CD4-positive, alpha-beta memory T cell (primary cell): ENCODE data around the gene IL18BP. TPM values are rescaled to one million over a fixed set of nuclear protein-coding genes. Genes with fewer than 3 reads are reported as not detected.

ENCODE experiments used
- CTCF ChIA-PET: fragments of 350-600 bp; sonication (Branson Sonifier 250); formaldehyde crosslinking; loops from one replicate; lab custom pipeline; 2021; ENCODE audit warnings: inconsistent platforms; ENCODE audit not compliant: partially characterized antibody; lab: Charles Lee
- POLR2A ChIA-PET: fragments of 350-600 bp; sonication (Branson Sonifier 250); formaldehyde crosslinking; loops from one replicate; lab custom pipeline; 2021; ENCODE audit not compliant: partially characterized antibody; lab: Charles Lee
- DNase-seq, 5 donors: peaks; one replicate each; pipeline versions ENCODE4 v3.0.0 to v3.0.0-alpha.2; 2020 to 2022; ENCODE audit warnings: mixed read lengths in 1 of 5
- H3K27ac ChIP-seq: one replicate; pipeline ENCODE4 v1.7.0; 2013; ENCODE audit warnings: low read depth, low read length
- H3K27me3 ChIP-seq: 2 replicates; pipeline ENCODE4 v1.7.0; 2013; ENCODE audit warnings: mild to moderate bottlenecking, low read length, moderate library complexity; ENCODE audit not compliant: insufficient read depth
- H3K36me3 ChIP-seq: 2 replicates; pipeline ENCODE4 v1.7.0; 2013; ENCODE audit warnings: mild to moderate bottlenecking, low read length, moderate library complexity; ENCODE audit not compliant: insufficient read depth
- H3K4me1 ChIP-seq: 2 replicates; pipeline ENCODE4 v1.7.0; 2013; ENCODE audit warnings: mild to moderate bottlenecking, low read length, moderate library complexity; ENCODE audit not compliant: insufficient read depth
- H3K4me3 ChIP-seq, 2 donors: one replicate each; pipeline ENCODE4 v1.7.0; 2013; ENCODE audit warnings: low read length in 2 of 2, mild to moderate bottlenecking in 1 of 2
- H3K9me3 ChIP-seq, 2 donors: one replicate each; pipeline ENCODE4 v1.7.0; 2013; ENCODE audit warnings: low read length in 2 of 2, control low read depth in 1 of 2; ENCODE audit not compliant: control insufficient read depth in 1 of 2
- H3K27ac Mint-ChIP-seq, 7 donors: one replicate each; pipeline ENCODE4 v1.8.0; 2020 to 2021; ENCODE audit warnings: mixed read lengths in 7 of 7, mild to moderate bottlenecking in 6 of 7, inconsistent platforms in 3 of 7, moderate library complexity in 3 of 7
- H3K27me3 Mint-ChIP-seq, 2 donors: one replicate each; pipeline ENCODE4 v1.8.0; 2020 to 2021; ENCODE audit warnings: mixed read lengths in 2 of 2
- H3K36me3 Mint-ChIP-seq, 2 donors: one replicate each; pipeline ENCODE4 v1.8.0; 2020 to 2021; ENCODE audit warnings: mixed read lengths in 2 of 2, inconsistent platforms in 1 of 2, mild to moderate bottlenecking in 1 of 2
- H3K4me1 Mint-ChIP-seq, 4 donors: one replicate each; pipeline ENCODE4 v1.8.0; 2020 to 2021; ENCODE audit warnings: mixed read lengths in 4 of 4, mild to moderate bottlenecking in 1 of 4
- H3K4me3 Mint-ChIP-seq, 8 donors: one replicate each; pipeline ENCODE4 v1.8.0; 2020 to 2021; ENCODE audit warnings: mixed read lengths in 8 of 8, mild to moderate bottlenecking in 7 of 8, moderate library complexity in 6 of 8, inconsistent platforms in 3 of 8
- H3K9me3 Mint-ChIP-seq, 8 donors: one replicate each; pipeline ENCODE4 v1.8.0; 2020 to 2021; ENCODE audit warnings: mixed read lengths in 8 of 8, mild to moderate bottlenecking in 5 of 8, inconsistent platforms in 3 of 8, moderate library complexity in 1 of 8
- intact Hi-C: fragments of 100-400 bp; cut with micrococcal nuclease; formaldehyde crosslinking; loops from one replicate; pipeline ENCODE4 v1.15.1; 2023
- polyA plus RNA-seq, 2 donors: library from polyadenylated mRNA; unstranded; fragments of 300-500 nt; fragmentation: Illumina TruSeq; gene quantifications; one replicate each; pipeline ENCODE4 v1.2.3, GENCODE V29; 2021
- total RNA-seq, 2 experiments: library from RNA; stranded (reverse); gene quantifications; one replicate each; pipeline ENCODE4 v1.2.3, GENCODE V29; 2021

IL18BP gene
- total and polyA plus RNA-seq, 4 experiments from 2014 or later = 13.8 to 26.2 (median 20.6) TPM

GRCh38 chr11:72015511-72016061 is 16.9 kb downstream of the IL18BP start:
- no peaks in the 10 kb centered on the region for H3K27me3 Mint-ChIP-seq
- no peak overlapping the region for H3K27ac ChIP-seq
- H3K36me3 Mint-ChIP-seq = peaks cover 72 to 91% of the 10 kb centered on the region in 2 donors
- peaks cover 100% of the 10 kb centered on the region for H3K36me3 ChIP-seq
- peak overlapping the region in 2 of 7 donors; percentile 53 to 65 for H3K27ac Mint-ChIP-seq
- H3K4me3 ChIP-seq = no peak overlapping the region
- CTCF ChIA-PET = interaction anchor here (1.0 to 3.9 kb wide), 10 partner anchors 9 to 168 kb away, joined by 3 to 22 read pairs (median 8); partner anchors contain the start of gene IL18BP
- DNase-seq = no peak
- no peaks in the 10 kb centered on the region for H3K9me3 Mint-ChIP-seq
- H3K27me3 ChIP-seq = no peaks in the 10 kb centered on the region
- peaks cover 0 to 4% (median 2%) of the 10 kb centered on the region in 4 donors for H3K4me1 Mint-ChIP-seq
- H3K9me3 ChIP-seq = no peaks in the 10 kb centered on the region
- H3K4me3 Mint-ChIP-seq = no peak overlapping the region
- intact Hi-C loops = no loop called here
- POLR2A ChIA-PET = interaction anchor here (0.9 to 1.9 kb wide), 4 partner anchors 9 to 97 kb away, joined by 3 to 9 read pairs (median 6); partner anchors contain the start of genes ANAPC15 and IL18BP
- H3K4me1 ChIP-seq = no peaks in the 10 kb centered on the region

GRCh38 chr11:72018171-72018570 is 19.5 kb downstream of the IL18BP start:
- no peak overlapping the region for H3K4me3 Mint-ChIP-seq
- Histone ChIP-seq H3K4me3 (no peak overlapping the region), H3K4me1 (no peaks in the 10 kb centered on the region), H3K27ac (no peak overlapping the region), H3K9me3 (no peaks in the 10 kb centered on the region), H3K36me3 (peaks cover 97% of the 10 kb centered on the region), H3K27me3 (no peaks in the 10 kb centered on the region)
- H3K9me3 Mint-ChIP-seq = no peaks in the 10 kb centered on the region
- intact Hi-C loops = no loop called here
- CTCF ChIA-PET = interaction anchor here (1.2 to 17.1 kb wide), 5 partner anchors 7 to 126 kb away, joined by 3 to 352 read pairs (median 11); no protein-coding TSS in a partner anchor
- POLR2A ChIA-PET = interaction anchor here (0.7 to 1.3 kb wide), 2 partner anchors 69 to 95 kb away, joined by 3 to 4 read pairs; no protein-coding TSS in a partner anchor
- no peak for DNase-seq
- H3K4me1 Mint-ChIP-seq = peaks cover 0 to 4% (median under 1%) of the 10 kb centered on the region in 4 donors
- peaks cover 84 to 94% of the 10 kb centered on the region in 2 donors for H3K36me3 Mint-ChIP-seq
- peak overlapping the region in 1 of 7 donors; percentile 52 for H3K27ac Mint-ChIP-seq
- H3K27me3 Mint-ChIP-seq = no peaks in the 10 kb centered on the region

GRCh38 chr11:72023335-72023734 is 24.6 kb downstream of the IL18BP start:
- Histone ChIP-seq H3K4me3 (no peak overlapping the region), H3K27me3 (no peaks in the 10 kb centered on the region), H3K27ac (no peak overlapping the region), H3K9me3 (no peaks in the 10 kb centered on the region), H3K36me3 (peaks cover 79% of the 10 kb centered on the region), H3K4me1 (peaks cover 17% of the 10 kb centered on the region)
- ChIA-PET POLR2A (interaction anchor here (0.7 to 2.0 kb wide), 2 partner anchors 17 to 70 kb away, joined by 4 to 5 read pairs; no protein-coding TSS in a partner anchor), CTCF (interaction anchor here (2.4 to 17.1 kb wide), 7 partner anchors 9 to 408 kb away, joined by 11 to 352 read pairs (median 46); no protein-coding TSS in a partner anchor)
- H3K4me3 Mint-ChIP-seq = no peak overlapping the region
- peak overlapping the region in 4 of 7 donors; percentile 21 to 65 (median 41) for H3K27ac Mint-ChIP-seq
- H3K4me1 Mint-ChIP-seq = peaks cover 15 to 26% (median 22%) of the 10 kb centered on the region in 4 donors
- H3K36me3 Mint-ChIP-seq = peaks cover 61 to 91% of the 10 kb centered on the region in 2 donors
- H3K27me3 Mint-ChIP-seq = no peaks in the 10 kb centered on the region
- H3K9me3 Mint-ChIP-seq = no peaks in the 10 kb centered on the region
- intact Hi-C loops = no loop called here
- no peak for DNase-seq

- Mint-ChIP-seq H3K27me3 (no peaks in the 10 kb centered on the region), H3K36me3 (peaks cover 58 to 91% of the 10 kb centered on the region in 2 donors), H3K4me1 (peaks cover 15 to 34% (median 27%) of the 10 kb centered on the region in 4 donors), H3K4me3 (no peak overlapping the region), H3K27ac (peak overlapping the region in 2 of 7 donors; percentile 61 to 68), H3K9me3 (no peaks in the 10 kb centered on the region)
- DNase-seq = no peak
- ChIA-PET CTCF (interaction anchor here (0.6 to 17.1 kb wide), 26 partner anchors 7 to 773 kb away, joined by 3 to 352 read pairs (median 11); partner anchors contain the start of genes FOLR3, IL18BP and LRRC51), POLR2A (interaction anchor here (1.1 to 3.0 kb wide), 6 partner anchors 9 to 199 kb away, joined by 3 to 32 read pairs (median 6); partner anchors contain the start of gene ANAPC15)
- Histone ChIP-seq H3K4me1 (peaks cover 25% of the 10 kb centered on the region), H3K27me3 (no peaks in the 10 kb centered on the region), H3K36me3 (peaks cover 79% of the 10 kb centered on the region), H3K27ac (no peak overlapping the region), H3K9me3 (no peaks in the 10 kb centered on the region), H3K4me3 (no peak overlapping the region)
- intact Hi-C loops = no loop called here
Observed at GRCh38 chr11:72024069-72024754, 25.5 kb downstream of the IL18BP start.

GRCh38 chr11:72026090-72026489 is 27.4 kb downstream of the IL18BP start:
- Histone ChIP-seq H3K27me3 (no peaks in the 10 kb centered on the region), H3K9me3 (no peaks in the 10 kb centered on the region), H3K4me3 (no peak overlapping the region), H3K27ac (no peak overlapping the region), H3K4me1 (peaks cover 35% of the 10 kb centered on the region), H3K36me3 (peaks cover 69% of the 10 kb centered on the region)
- Mint-ChIP-seq H3K27me3 (no peaks in the 10 kb centered on the region), H3K9me3 (no peaks in the 10 kb centered on the region), H3K36me3 (peaks cover 48 to 86% of the 10 kb centered on the region in 2 donors), H3K27ac (peak overlapping the region; percentile 80 to 91 (median 86)), H3K4me3 (no peak overlapping the region), H3K4me1 (peaks cover 22 to 45% (median 38%) of the 10 kb centered on the region in 4 donors)
- ChIA-PET CTCF (interaction anchor here (1.0 to 17.1 kb wide), 15 partner anchors 9 to 197 kb away, joined by 3 to 352 read pairs (median 14); partner anchors contain the start of genes ANAPC15 and LRRC51), POLR2A (interaction anchor here (0.8 to 3.0 kb wide), 5 partner anchors 14 to 197 kb away, joined by 3 to 32 read pairs (median 9); no protein-coding TSS in a partner anchor)
- intact Hi-C loops = no loop called here
- no peak for DNase-seq

- peaks cover 29 to 64% of the 10 kb centered on the region in 2 donors for H3K36me3 Mint-ChIP-seq
- Histone ChIP-seq H3K4me3 (no peak overlapping the region), H3K4me1 (peaks cover 55% of the 10 kb centered on the region), H3K27ac (no peak overlapping the region), H3K9me3 (no peaks in the 10 kb centered on the region), H3K27me3 (no peaks in the 10 kb centered on the region), H3K36me3 (peaks cover 48% of the 10 kb centered on the region)
- H3K4me3 Mint-ChIP-seq = peak overlapping the region in 2 of 8 donors; percentile 2 to 16
- ChIA-PET CTCF (interaction anchor here (0.9 to 17.1 kb wide), 5 partner anchors 8 to 115 kb away, joined by 3 to 352 read pairs (median 24); no protein-coding TSS in a partner anchor), POLR2A (interaction anchor here (1.0 to 5.5 kb wide), 4 partner anchors 9 to 82 kb away, joined by 3 to 42 read pairs (median 10); partner anchors contain the start of gene ANAPC15)
- peaks cover 27 to 56% (median 45%) of the 10 kb centered on the region in 4 donors for H3K4me1 Mint-ChIP-seq
- no peaks in the 10 kb centered on the region for H3K27me3 Mint-ChIP-seq
- peak overlapping the region; percentile 27 to 90 (median 73) for H3K27ac Mint-ChIP-seq
- DNase-seq = no peak
- intact Hi-C loops = no loop called here
- H3K9me3 Mint-ChIP-seq = no peaks in the 10 kb centered on the region
Observed at GRCh38 chr11:72030472-72031045, 31.9 kb downstream of the IL18BP start.
